ENCODE results near the gene TANC2. TPM values are rescaled to one million over a fixed set of nuclear protein-coding genes. Genes with fewer than 3 reads are reported as not detected.

The TANC2 gene
- 1.4 and 7.1 TPM in 2 replicates for total RNA-seq (2014; rRNA removed; shearing (Covaris generic))

- peak; percentile 35 for DNase-seq (ENCODE audit: low spot score)
Measured at GRCh38 chr17:62965686-62966425, at the start of gene TANC2. TSS of gene TANC2 (plus strand) at chr17:62966235. CDS start at chr17:63009560, 43,325 bp downstream.

- DNase-seq (ENCODE audit: low spot score) = no peak
Measured at GRCh38 chr17:62916684-62917571, 49.1 kb upstream of the TANC2 start.

GRCh38 chr17:62919388-62919787 is 46.6 kb upstream of the TANC2 start:
- no peak for DNase-seq (ENCODE audit: low spot score)

- DNase-seq (ENCODE audit: low spot score) = no peak
Measured at GRCh38 chr17:62920300-62920699, 45.7 kb upstream of the TANC2 start.

- DNase-seq (ENCODE audit: low spot score) = no peak
Measured at GRCh38 chr17:62921817-62922216, 44.2 kb upstream of the TANC2 start.

GRCh38 chr17:62923258-62924150 is 42.5 kb upstream of the TANC2 start:
- no peak for DNase-seq (ENCODE audit: low spot score)

- no peak for DNase-seq (ENCODE audit: low spot score)
Measured at GRCh38 chr17:62925267-62925836, 40.7 kb upstream of the TANC2 start.

- no peak for DNase-seq (ENCODE audit: low spot score)
Measured at GRCh38 chr17:62927083-62927482, 39.0 kb upstream of the TANC2 start.

GRCh38 chr17:62929320-62929719 is 36.7 kb upstream of the TANC2 start:
- no peak for DNase-seq (ENCODE audit: low spot score)

- DNase-seq (ENCODE audit: low spot score) = no peak
Measured at GRCh38 chr17:62931101-62931500, 34.9 kb upstream of the TANC2 start.

GRCh38 chr17:62933501-62934385 is 32.3 kb upstream of the TANC2 start:
- no peak for DNase-seq (ENCODE audit: low spot score)

- DNase-seq (ENCODE audit: low spot score) = no peak
Measured at GRCh38 chr17:62935098-62935497, 30.9 kb upstream of the TANC2 start.

- no peak for DNase-seq (ENCODE audit: low spot score)
Measured at GRCh38 chr17:62935523-62935922, 30.5 kb upstream of the TANC2 start.

GRCh38 chr17:62937606-62938005 is 28.4 kb upstream of the TANC2 start:
- no peak for DNase-seq (ENCODE audit: low spot score)

GRCh38 chr17:62941358-62941991 is 24.6 kb upstream of the TANC2 start:
- DNase-seq (ENCODE audit: low spot score) = no peak

- no peak for DNase-seq (ENCODE audit: low spot score)
Measured at GRCh38 chr17:62948370-62948769, 17.7 kb upstream of the TANC2 start.

- no peak for DNase-seq (ENCODE audit: low spot score)
Measured at GRCh38 chr17:62949036-62949435, 17.0 kb upstream of the TANC2 start.

GRCh38 chr17:62950067-62950466 is 16.0 kb upstream of the TANC2 start:
- DNase-seq (ENCODE audit: low spot score) = no peak

GRCh38 chr17:62955841-62956352 is 10.1 kb upstream of the TANC2 start:
- DNase-seq (ENCODE audit: low spot score) = no peak

GRCh38 chr17:62963296-62963695 is 2.7 kb upstream of the TANC2 start:
- DNase-seq (ENCODE audit: low spot score) = no peak
